OCI-LY1 (cell line): ENCODE data around the gene SPOPL.

Source experiments
- H2AFZ ChIP-seq: fragments of 200-600 bp; sonication (generic), shearing (Covaris generic); 2 replicates; pipeline ENCODE4 v1.6.0; 2014; ENCODE audit warnings: antibody characterized with exemption, mild to moderate bottlenecking, low read length
- H3F3A ChIP-seq: fragments of 200-600 bp; sonication (generic), shearing (Covaris generic); 2 replicates; pipeline ENCODE4 v1.6.0; 2014; ENCODE audit warnings: mild to moderate bottlenecking, antibody characterized with exemption, low read length, moderate library complexity; ENCODE audit not compliant: insufficient read depth
- H3K27ac ChIP-seq: fragments of 200-600 bp; sonication (generic); 2 replicates; pipeline ENCODE4 v1.5.1; 2014; ENCODE audit warnings: low read length, mixed run types, mild to moderate bottlenecking, low read depth; ENCODE audit not compliant: poor library complexity, severe bottlenecking
- H3K27me3 ChIP-seq: fragments of 200-600 bp; sonication (generic); 2 replicates; pipeline ENCODE4 v1.6.0; 2014; ENCODE audit warnings: antibody characterized with exemption, mild to moderate bottlenecking, low read length, moderate library complexity; ENCODE audit not compliant: insufficient read depth
- H3K36me3 ChIP-seq: fragments of 200-600 bp; sonication (generic); 2 replicates; pipeline ENCODE4 v1.6.1; 2014; ENCODE audit warnings: mild to moderate bottlenecking, antibody characterized with exemption, low read length, moderate library complexity, mixed read lengths; ENCODE audit not compliant: insufficient read depth
- H3K4me1 ChIP-seq: fragments of 200-600 bp; sonication (generic); 2 replicates; pipeline ENCODE4 v1.5.1; 2014; ENCODE audit warnings: mild to moderate bottlenecking, low read length, moderate library complexity; ENCODE audit not compliant: insufficient read depth, severe bottlenecking
- H3K4me2 ChIP-seq: fragments of 200-600 bp; sonication (generic), shearing (Covaris generic); 2 replicates; pipeline ENCODE4 v1.6.1; 2014; ENCODE audit warnings: low read length
- H3K4me3 ChIP-seq: fragments of 200-600 bp; sonication (generic); 2 replicates; pipeline ENCODE4 v1.5.1; 2014; ENCODE audit warnings: low read length, low read depth, mild to moderate bottlenecking, mixed read lengths; ENCODE audit not compliant: poor library complexity, severe bottlenecking
- H3K79me2 ChIP-seq: fragments of 200-600 bp; shearing (Covaris generic); 2 replicates; pipeline ENCODE4 v1.6.1; 2016; ENCODE audit warnings: mixed run types, low read length, mixed read lengths; ENCODE audit not compliant: insufficient read depth
- H3K9ac ChIP-seq: fragments of 200-600 bp; sonication (generic), shearing (Covaris generic); 2 replicates; pipeline ENCODE4 v1.6.1; 2014; ENCODE audit warnings: mild to moderate bottlenecking, low read length, mixed read lengths
- H3K9me2 ChIP-seq: fragments of 200-600 bp; sonication (generic), shearing (Covaris generic); 2 replicates; pipeline ENCODE4 v1.6.1; 2014; ENCODE audit warnings: low read depth, mild to moderate bottlenecking, low read length, mixed read lengths
- H3K9me3 ChIP-seq: fragments of 200-600 bp; shearing (Covaris generic); 2 replicates; pipeline ENCODE4 v1.6.1; 2014; ENCODE audit warnings: low read length, mixed read lengths
- H4K20me1 ChIP-seq: fragments of 200-600 bp; sonication (generic), shearing (Covaris generic); 2 replicates; pipeline ENCODE4 v1.6.0; 2016; ENCODE audit warnings: mild to moderate bottlenecking, low read length; ENCODE audit not compliant: insufficient read depth
- EZH2 ChIP-seq: fragments of 200-600 bp; sonication (generic), shearing (Covaris generic); IDR thresholded peaks from 2 replicates; pipeline ENCODE4 v1.8.0; 2017; ENCODE audit warnings: borderline replicate concordance, mixed run types, mild to moderate bottlenecking, antibody characterized with exemption, low read length, moderate library complexity, mixed read lengths
- TF ChIP-seq, protein P1 (sequence below): fragments of 200-600 bp; sonication (generic), shearing (Covaris generic); IDR thresholded peaks from 2 replicates; pipeline ENCODE4 v1.5.1; 2017; ENCODE audit warnings: mild to moderate bottlenecking, antibody characterized with exemption, low read length, moderate library complexity, mixed read lengths

SPOPL gene

GRCh38 chr2:138493334-138493733 lies 8.2 kb upstream of the SPOPL start:
- H3K4me3 ChIP-seq = no peak overlapping the region
- no peaks in the 10 kb centered on the region for H3K4me1 ChIP-seq
- no peak overlapping the region for H3K9ac ChIP-seq
- H2AFZ ChIP-seq = no peak overlapping the region
- no peaks in the 10 kb centered on the region for H3K79me2 ChIP-seq
- no peak overlapping the region for H3K27ac ChIP-seq
- TF ChIP-seq, protein P1, sequence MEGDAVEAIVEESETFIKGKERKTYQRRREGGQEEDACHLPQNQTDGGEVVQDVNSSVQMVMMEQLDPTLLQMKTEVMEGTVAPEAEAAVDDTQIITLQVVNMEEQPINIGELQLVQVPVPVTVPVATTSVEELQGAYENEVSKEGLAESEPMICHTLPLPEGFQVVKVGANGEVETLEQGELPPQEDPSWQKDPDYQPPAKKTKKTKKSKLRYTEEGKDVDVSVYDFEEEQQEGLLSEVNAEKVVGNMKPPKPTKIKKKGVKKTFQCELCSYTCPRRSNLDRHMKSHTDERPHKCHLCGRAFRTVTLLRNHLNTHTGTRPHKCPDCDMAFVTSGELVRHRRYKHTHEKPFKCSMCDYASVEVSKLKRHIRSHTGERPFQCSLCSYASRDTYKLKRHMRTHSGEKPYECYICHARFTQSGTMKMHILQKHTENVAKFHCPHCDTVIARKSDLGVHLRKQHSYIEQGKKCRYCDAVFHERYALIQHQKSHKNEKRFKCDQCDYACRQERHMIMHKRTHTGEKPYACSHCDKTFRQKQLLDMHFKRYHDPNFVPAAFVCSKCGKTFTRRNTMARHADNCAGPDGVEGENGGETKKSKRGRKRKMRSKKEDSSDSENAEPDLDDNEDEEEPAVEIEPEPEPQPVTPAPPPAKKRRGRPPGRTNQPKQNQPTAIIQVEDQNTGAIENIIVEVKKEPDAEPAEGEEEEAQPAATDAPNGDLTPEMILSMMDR = no peak
- TF ChIP-seq EZH2 = no peak
- H3K9me2 ChIP-seq = no peaks in the 10 kb centered on the region
- no peaks in the 10 kb centered on the region for H3K27me3 ChIP-seq
- H4K20me1 ChIP-seq = no peaks in the 10 kb centered on the region
- no peaks in the 10 kb centered on the region for H3K36me3 ChIP-seq
- H3F3A ChIP-seq = no peaks in the 10 kb centered on the region
- no peaks in the 10 kb centered on the region for H3K9me3 ChIP-seq
- no peak overlapping the region for H3K4me2 ChIP-seq

DNA sequence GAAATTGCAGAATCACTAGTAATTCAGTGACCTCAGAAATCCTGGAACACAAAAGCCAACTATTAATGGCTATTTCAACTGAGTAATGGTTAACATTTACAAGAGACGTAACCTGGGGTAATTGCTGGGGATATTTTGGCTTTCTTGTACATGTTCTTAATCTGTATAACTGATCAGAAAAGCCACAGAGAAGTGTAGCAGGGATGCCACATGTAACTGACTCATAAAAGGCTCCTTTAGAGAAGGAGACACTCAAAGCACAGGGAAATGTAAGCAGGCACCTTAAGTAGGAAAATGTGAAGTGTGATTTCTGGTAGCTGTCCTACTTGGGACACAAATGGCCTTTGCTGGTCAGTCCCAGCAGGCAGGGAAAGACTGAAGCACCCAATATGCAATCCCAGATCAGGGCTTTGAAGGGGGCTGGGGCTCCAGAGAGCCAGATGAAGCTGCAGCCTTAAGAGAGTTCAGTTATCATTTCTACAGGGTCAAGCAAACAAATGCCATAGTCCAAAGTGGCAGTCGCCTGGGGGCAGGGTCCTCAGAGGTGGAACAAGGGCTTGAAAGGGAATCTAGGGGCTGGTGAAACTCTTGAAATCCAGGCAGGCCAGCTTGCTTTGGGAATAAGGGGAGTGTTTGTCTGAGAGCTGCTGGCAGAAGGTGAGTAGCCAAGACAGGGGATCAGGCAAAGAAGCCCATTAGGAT lies 7.2 kb upstream of the SPOPL start:
- H3K79me2 ChIP-seq = no peaks in the 10 kb centered on the region
- no peaks in the 10 kb centered on the region for H3K9me2 ChIP-seq
- no peaks in the 10 kb centered on the region for H3K4me1 ChIP-seq
- H3K4me3 ChIP-seq = no peak overlapping the region
- no peak overlapping the region for H3K27ac ChIP-seq
- H3K27me3 ChIP-seq = no peaks in the 10 kb centered on the region
- no peak for TF ChIP-seq EZH2
- TF ChIP-seq, protein P1 = no peak
- H3K4me2 ChIP-seq = no peak overlapping the region
- no peaks in the 10 kb centered on the region for H3K36me3 ChIP-seq
- H4K20me1 ChIP-seq = no peaks in the 10 kb centered on the region
- no peak overlapping the region for H3K9ac ChIP-seq
- H2AFZ ChIP-seq = no peak overlapping the region
- no peaks in the 10 kb centered on the region for H3F3A ChIP-seq
- no peaks in the 10 kb centered on the region for H3K9me3 ChIP-seq

- Histone ChIP-seq H3K27ac (no peak overlapping the region), H3K4me2 (no peak overlapping the region), H3K4me1 (peaks cover under 1% of the 10 kb centered on the region), H3K27me3 (no peaks in the 10 kb centered on the region), H3K36me3 (no peaks in the 10 kb centered on the region), H4K20me1 (no peaks in the 10 kb centered on the region), H3K9me3 (no peaks in the 10 kb centered on the region), H3K9ac (no peak overlapping the region), H3F3A (no peaks in the 10 kb centered on the region), H3K79me2 (no peaks in the 10 kb centered on the region), H2AFZ (no peak overlapping the region), H3K4me3 (no peak overlapping the region), H3K9me2 (no peaks in the 10 kb centered on the region)
- TF ChIP-seq, protein P1 = no peak
- no peak for TF ChIP-seq EZH2
These were observed 6.2 kb upstream of the SPOPL start for GRCh38 chr2:138495384-138495783.
